Thoracic aorta (tissue), 2 donors: ENCODE measurements around the gene RAB3IP. TPM values are rescaled to one million over a fixed set of nuclear protein-coding genes. Genes with fewer than 3 reads are reported as not detected.
A peak's percentile ranks its signal among the peaks of the same experiment; 100 is the strongest.

Experiments used
- ATAC-seq: fragments of 150-250 bp; one replicate; pipeline ENCODE4 v1.8.0; 2017; ENCODE audit warnings: low read depth; ENCODE audit not compliant: insufficient number of reproducible peaks, low FRiP score
- DNase-seq: peaks from one replicate; pipeline ENCODE4 v3.0.0-alpha.2; 2020; ENCODE audit warnings: low spot score
- H3K27ac ChIP-seq, 2 donors: fragments of 200-600 bp; sonication (generic); 1 replicate in 1 of 2; 2 replicates in 1 of 2; pipeline ENCODE4 v1.5.1; 2016; ENCODE audit warnings: mild to moderate bottlenecking in 2 of 2, moderate library complexity in 2 of 2
- H3K27me3 ChIP-seq: fragments of 200-600 bp; sonication (generic); replicated peaks from 2 replicates; pipeline ENCODE4 v1.6.0; 2016; ENCODE audit warnings: mild to moderate bottlenecking; ENCODE audit not compliant: insufficient read depth
- H3K36me3 ChIP-seq: fragments of 200-600 bp; sonication (generic); one replicate; pipeline ENCODE4 v1.5.1; 2016
- H3K4me1 ChIP-seq, 2 donors: fragments of 200-600 bp; sonication (generic); 1 replicate in 1 of 2; 2 replicates in 1 of 2; pipeline versions ENCODE4 v1.5.1 to v1.6.0; 2016; ENCODE audit warnings: low read depth in 2 of 2, mild to moderate bottlenecking in 1 of 2; ENCODE audit not compliant: control insufficient read depth in 1 of 2
- H3K4me3 ChIP-seq: fragments of 200-600 bp; sonication (generic); 2 replicates; pipeline ENCODE4 v1.5.1; 2016; ENCODE audit warnings: mild to moderate bottlenecking
- H3K9me3 ChIP-seq: fragments of 200-600 bp; sonication (generic); 2 replicates; pipeline ENCODE4 v1.5.1; 2016
- total RNA-seq, 2 donors: library from RNA; depleted of rRNA; stranded (reverse); fragments of >200 nt; gene quantifications; one replicate each; pipeline versions ENCODE4 v1.1.0 to v1.2.3, GENCODE V29; 2016
- TF ChIP-seq, protein P1 (sequence below): fragments of 200-600 bp; sonication (generic); IDR thresholded peaks from one replicate; pipeline ENCODE4 v1.5.1; 2019; ENCODE audit warnings: antibody characterized with exemption

The RAB3IP gene
- total RNA-seq, 2 donors from 2014 or later = 8.1 to 22.6 TPM

DNA sequence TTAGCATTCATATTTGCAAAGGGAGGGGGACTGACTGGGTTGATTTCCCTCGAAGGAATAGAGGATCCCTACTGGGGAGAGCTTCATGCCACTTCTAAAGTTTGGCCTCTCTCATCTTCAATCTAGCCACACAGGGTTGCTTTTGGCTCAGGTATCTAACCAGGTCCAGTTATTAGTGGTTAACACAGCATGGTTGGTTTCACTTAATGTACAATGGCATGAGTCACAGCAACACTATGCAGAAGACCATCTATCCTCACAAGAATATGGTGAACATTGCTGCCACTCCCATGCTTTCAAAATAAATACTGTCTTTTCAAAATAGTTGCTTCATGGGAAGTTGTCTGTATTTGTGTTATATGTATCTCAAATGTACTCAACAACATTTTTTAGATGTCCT is 6.6 kb upstream of the RAB3IP start:
- H3K27ac ChIP-seq = no peak overlapping the region
- H3K9me3 ChIP-seq = no peaks in the 10 kb centered on the region
- TF ChIP-seq, protein P1, sequence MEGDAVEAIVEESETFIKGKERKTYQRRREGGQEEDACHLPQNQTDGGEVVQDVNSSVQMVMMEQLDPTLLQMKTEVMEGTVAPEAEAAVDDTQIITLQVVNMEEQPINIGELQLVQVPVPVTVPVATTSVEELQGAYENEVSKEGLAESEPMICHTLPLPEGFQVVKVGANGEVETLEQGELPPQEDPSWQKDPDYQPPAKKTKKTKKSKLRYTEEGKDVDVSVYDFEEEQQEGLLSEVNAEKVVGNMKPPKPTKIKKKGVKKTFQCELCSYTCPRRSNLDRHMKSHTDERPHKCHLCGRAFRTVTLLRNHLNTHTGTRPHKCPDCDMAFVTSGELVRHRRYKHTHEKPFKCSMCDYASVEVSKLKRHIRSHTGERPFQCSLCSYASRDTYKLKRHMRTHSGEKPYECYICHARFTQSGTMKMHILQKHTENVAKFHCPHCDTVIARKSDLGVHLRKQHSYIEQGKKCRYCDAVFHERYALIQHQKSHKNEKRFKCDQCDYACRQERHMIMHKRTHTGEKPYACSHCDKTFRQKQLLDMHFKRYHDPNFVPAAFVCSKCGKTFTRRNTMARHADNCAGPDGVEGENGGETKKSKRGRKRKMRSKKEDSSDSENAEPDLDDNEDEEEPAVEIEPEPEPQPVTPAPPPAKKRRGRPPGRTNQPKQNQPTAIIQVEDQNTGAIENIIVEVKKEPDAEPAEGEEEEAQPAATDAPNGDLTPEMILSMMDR = no peak
- H3K4me1 ChIP-seq = no peaks in the 10 kb centered on the region
- H3K36me3 ChIP-seq = no peaks in the 10 kb centered on the region
- DNase-seq = no peak
- ATAC-seq = no peak
- H3K4me3 ChIP-seq = no peak overlapping the region
- no peaks in the 10 kb centered on the region for H3K27me3 ChIP-seq

DNA sequence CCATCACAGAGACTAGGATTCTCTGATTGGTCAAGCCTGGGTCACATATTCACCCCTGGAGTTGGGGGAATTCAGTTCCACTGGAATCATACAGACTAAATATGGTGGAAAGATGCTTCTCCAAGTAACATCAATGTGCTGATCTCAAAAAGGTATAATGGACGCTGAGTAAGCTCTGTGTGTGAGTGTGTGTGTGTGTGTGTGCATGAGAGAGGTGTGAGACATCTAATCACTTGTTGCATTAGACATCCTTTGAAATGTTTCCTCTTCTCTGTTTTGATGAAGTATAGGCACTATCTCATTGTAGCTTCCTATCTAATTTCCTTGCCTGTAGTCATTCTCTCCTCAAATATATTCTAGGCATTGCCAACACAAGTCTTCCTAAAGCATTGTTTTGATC is 5.0 kb upstream of the RAB3IP start:
- no peak overlapping the region for H3K27ac ChIP-seq
- no peaks in the 10 kb centered on the region for H3K9me3 ChIP-seq
- H3K4me3 ChIP-seq = no peak overlapping the region
- no peaks in the 10 kb centered on the region for H3K27me3 ChIP-seq
- H3K36me3 ChIP-seq = no peaks in the 10 kb centered on the region
- DNase-seq (no peak), ATAC-seq (no peak)
- H3K4me1 ChIP-seq = no peaks in the 10 kb centered on the region
- TF ChIP-seq, protein P1 = no peak

DNA sequence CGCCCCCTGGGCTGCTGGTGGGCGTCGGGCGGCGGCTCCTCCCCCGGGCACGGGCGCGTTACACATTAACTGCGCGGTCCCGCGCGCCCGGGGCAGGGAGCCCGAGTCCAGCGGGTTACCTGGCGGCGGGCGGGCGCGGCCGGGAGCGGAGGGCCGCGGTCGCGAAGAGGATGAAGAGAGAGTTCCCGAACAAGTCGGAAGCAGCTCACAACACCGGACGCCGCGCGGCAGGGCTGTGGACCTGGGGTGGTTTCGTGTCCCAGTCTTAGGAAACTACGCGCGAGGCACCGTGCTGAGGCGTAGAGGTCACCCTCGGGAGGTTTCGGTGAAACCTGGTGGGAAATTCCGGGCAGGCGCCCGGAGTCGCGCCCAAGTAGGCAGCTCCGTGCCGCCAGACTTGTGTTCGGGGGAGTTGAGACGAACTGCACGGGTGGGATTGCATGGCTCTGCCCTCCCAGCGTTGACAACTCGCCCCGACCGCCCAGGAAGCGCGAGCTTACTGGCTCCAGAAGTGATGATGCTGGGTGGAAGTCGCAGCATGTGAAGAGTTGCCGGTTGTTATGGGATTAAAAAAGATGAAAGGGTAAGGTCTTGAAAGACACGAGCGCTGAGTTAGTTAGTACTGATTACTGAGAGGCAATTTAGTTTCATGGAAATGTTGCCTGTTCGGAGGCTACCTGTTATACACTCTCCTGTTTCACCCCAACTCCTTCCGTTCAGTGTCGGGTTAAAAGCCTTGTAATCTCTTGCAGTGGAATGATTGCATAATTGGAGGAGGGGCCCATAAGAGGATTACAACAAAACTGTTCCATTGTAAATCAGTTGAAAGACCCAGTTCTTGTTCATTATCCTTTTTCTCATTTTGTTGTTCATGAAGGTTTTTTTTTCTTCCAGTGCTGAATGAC is 879 bp downstream of the RAB3IP start:
- Histone ChIP-seq H3K4me3 (peak overlapping the region; percentile 88), H3K27ac (peak overlapping the region in 1 of 2 donors; percentile 22), H3K36me3 (no peaks in the 10 kb centered on the region), H3K9me3 (no peaks in the 10 kb centered on the region), H3K27me3 (no peaks in the 10 kb centered on the region), H3K4me1 (peaks cover 4 to 8% of the 10 kb centered on the region in 2 donors)
- peak; percentile 2 for DNase-seq
- TF ChIP-seq, protein P1 = no peak
- peak; percentile 23 for ATAC-seq

DNA sequence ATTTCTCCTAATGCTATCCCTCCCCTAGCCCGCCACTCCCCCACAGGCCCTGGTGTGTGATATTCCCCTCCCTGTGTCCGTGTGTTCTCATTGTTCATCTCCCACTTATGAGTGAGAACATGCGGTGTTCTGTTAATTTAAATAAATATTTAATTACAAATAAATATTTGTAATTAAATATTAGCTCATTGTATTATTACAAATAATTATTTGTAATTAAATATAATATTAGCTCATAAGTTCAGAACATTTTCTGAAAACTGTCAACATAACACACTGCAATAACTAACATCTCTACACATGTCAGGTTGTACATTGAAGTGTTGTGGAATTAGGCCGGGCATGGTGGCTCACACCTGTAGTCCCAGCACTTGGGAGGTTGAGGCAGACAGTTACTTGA is 5.4 kb downstream of the RAB3IP start:
- no peaks in the 10 kb centered on the region for H3K27me3 ChIP-seq
- no peaks in the 10 kb centered on the region for H3K9me3 ChIP-seq
- TF ChIP-seq, protein P1 = no peak
- no peaks in the 10 kb centered on the region for H3K36me3 ChIP-seq
- peaks cover 4 to 8% of the 10 kb centered on the region in 2 donors for H3K4me1 ChIP-seq
- ATAC-seq = no peak
- H3K27ac ChIP-seq = no peak overlapping the region
- H3K4me3 ChIP-seq = no peak overlapping the region
- DNase-seq = no peak

DNA sequence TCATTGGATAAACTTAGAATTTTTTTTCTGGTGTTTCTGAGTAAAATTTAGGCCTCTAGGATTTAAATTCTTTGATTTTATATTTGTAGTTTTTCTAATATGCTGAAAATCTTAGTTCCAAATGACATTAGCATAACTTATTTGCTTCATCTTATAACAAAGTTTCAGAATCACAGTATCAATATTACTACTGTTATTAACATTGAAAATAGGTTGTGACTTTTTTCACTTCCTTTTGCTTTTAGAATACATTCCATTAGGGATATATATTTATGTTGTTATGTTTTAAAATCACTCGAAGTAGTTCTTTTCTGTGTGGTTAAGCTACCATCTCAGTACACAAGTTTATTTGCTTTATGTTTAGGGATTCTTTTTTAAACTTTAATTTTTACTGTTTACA is 12.8 kb downstream of the RAB3IP start:
- no peaks in the 10 kb centered on the region for H3K36me3 ChIP-seq
- DNase-seq (no peak), ATAC-seq (no peak)
- H3K27ac ChIP-seq = no peak overlapping the region
- H3K4me3 ChIP-seq = no peak overlapping the region
- no peaks in the 10 kb centered on the region for H3K9me3 ChIP-seq
- no peaks in the 10 kb centered on the region for H3K4me1 ChIP-seq
- TF ChIP-seq, protein P1 = no peak
- H3K27me3 ChIP-seq = no peaks in the 10 kb centered on the region
